H9 (cell line): Measurements from ENCODE around the gene SLC35E3. TPM values are rescaled to one million over a fixed set of nuclear protein-coding genes. Genes with fewer than 3 reads are reported as not detected.

ENCODE experiments used
- DNase-seq: peaks from one replicate; pipeline ENCODE4 v3.0.0-alpha.2; 2017
- H2AFZ ChIP-seq: one replicate; pipeline ENCODE4 v1.6.1; 2013; ENCODE audit warnings: mild to moderate bottlenecking, low read length, control low read depth, moderate library complexity
- H2AK5ac ChIP-seq: 2 replicates; pipeline ENCODE4 v1.6.1; 2013; ENCODE audit warnings: low read length, control low read depth, mixed read lengths; ENCODE audit not compliant: insufficient read length
- H2BK120ac ChIP-seq: one replicate; pipeline ENCODE4 v1.6.1; 2013; ENCODE audit warnings: low read depth, mild to moderate bottlenecking, low read length, control low read depth, inconsistent platforms; ENCODE audit not compliant: poor library complexity, severe bottlenecking
- H2BK12ac ChIP-seq: 2 replicates; pipeline ENCODE4 v1.6.1; 2013; ENCODE audit warnings: low read length, control low read depth, mixed read lengths, low read depth; ENCODE audit not compliant: insufficient read length
- H2BK15ac ChIP-seq: 2 replicates; pipeline ENCODE4 v1.6.1; 2013; ENCODE audit warnings: low read depth, low read length, control low read depth
- H2BK20ac ChIP-seq: one replicate; pipeline ENCODE4 v1.6.1; 2013; ENCODE audit warnings: low read depth, mild to moderate bottlenecking, low read length, control low read depth, inconsistent platforms; ENCODE audit not compliant: poor library complexity, severe bottlenecking
- H2BK5ac ChIP-seq: 2 replicates; pipeline ENCODE4 v1.6.1; 2013; ENCODE audit warnings: low read length, control low read depth, mixed read lengths; ENCODE audit not compliant: insufficient read length
- H3K14ac ChIP-seq: 2 replicates; pipeline ENCODE4 v1.6.1; 2013; ENCODE audit warnings: low read length, control low read depth; ENCODE audit not compliant: insufficient read depth
- H3K18ac ChIP-seq: 2 replicates; pipeline ENCODE4 v1.6.1; 2013; ENCODE audit warnings: low read depth, mild to moderate bottlenecking, mixed read lengths, low read length, control low read depth; ENCODE audit not compliant: insufficient read length
- H3K23ac ChIP-seq: 2 replicates; pipeline ENCODE4 v1.6.1; 2013; ENCODE audit warnings: low read length, control low read depth, mixed read lengths, low read depth; ENCODE audit not compliant: insufficient read length
- H3K23me2 ChIP-seq: 2 replicates; pipeline ENCODE4 v1.6.1; 2013; ENCODE audit warnings: low read depth, mild to moderate bottlenecking, mixed read lengths, low read length, control low read depth; ENCODE audit not compliant: insufficient read length, poor library complexity, severe bottlenecking
- H3K27ac ChIP-seq: 2 replicates; pipeline ENCODE4 v1.5.1; 2013; ENCODE audit warnings: low read length, control low read depth, mixed read lengths, low read depth; ENCODE audit not compliant: insufficient read length
- H3K27me3 ChIP-seq: 2 replicates; pipeline ENCODE4 v1.6.1; 2013; ENCODE audit warnings: low read length, control low read depth, inconsistent platforms; ENCODE audit not compliant: insufficient read depth
- H3K4ac ChIP-seq: 2 replicates; pipeline ENCODE4 v1.6.1; 2013; ENCODE audit warnings: low read depth, mild to moderate bottlenecking, control low read depth, inconsistent platforms, low read length, moderate library complexity
- H3K4me1 ChIP-seq: 2 replicates; pipeline ENCODE4 v1.6.1; 2013; ENCODE audit warnings: low read length, control low read depth, inconsistent platforms; ENCODE audit not compliant: insufficient read depth
- H3K4me2 ChIP-seq: 2 replicates; pipeline ENCODE4 v1.6.1; 2013; ENCODE audit warnings: low read length, control low read depth, mixed read lengths; ENCODE audit not compliant: insufficient read length, insufficient read depth
- H3K56ac ChIP-seq: 2 replicates; pipeline ENCODE4 v1.6.1; 2013; ENCODE audit warnings: low read depth, mild to moderate bottlenecking, mixed read lengths, low read length, control low read depth; ENCODE audit not compliant: insufficient read length
- H3K79me1 ChIP-seq: 2 replicates; pipeline ENCODE4 v1.6.1; 2013; ENCODE audit warnings: low read depth, mild to moderate bottlenecking, moderate library complexity, low read length, control low read depth, inconsistent platforms; ENCODE audit not compliant: insufficient read depth, poor library complexity, severe bottlenecking
- H3K79me2 ChIP-seq: 2 replicates; pipeline ENCODE4 v1.6.1; 2013; ENCODE audit warnings: low read length, control low read depth, inconsistent platforms; ENCODE audit not compliant: insufficient read depth
- H3K9ac ChIP-seq: 2 replicates; pipeline ENCODE4 v1.6.1; 2013; ENCODE audit warnings: low read length, control low read depth, mixed read lengths; ENCODE audit not compliant: insufficient read length; ENCODE audit errors: extremely low read depth
- H3K9me3 ChIP-seq: one replicate; pipeline ENCODE4 v1.6.1; 2013; ENCODE audit warnings: low read depth, low read length, inconsistent platforms; ENCODE audit not compliant: control insufficient read depth
- H3T11ph ChIP-seq: one replicate; pipeline ENCODE4 v1.6.1; 2013; ENCODE audit warnings: mild to moderate bottlenecking, low read length, control low read depth, inconsistent platforms
- H4K20me1 ChIP-seq: one replicate; pipeline ENCODE4 v1.6.1; 2013; ENCODE audit not compliant: control insufficient read depth, insufficient read length, insufficient read depth
- H4K5ac ChIP-seq: 2 replicates; pipeline ENCODE4 v1.6.1; 2013; ENCODE audit warnings: low read depth, mild to moderate bottlenecking, mixed read lengths, low read length, control low read depth; ENCODE audit not compliant: insufficient read length
- H4K8ac ChIP-seq: replicated peaks from 2 replicates; pipeline ENCODE4 v1.6.1; 2013; ENCODE audit warnings: low read length, control low read depth, mixed read lengths, low read depth; ENCODE audit not compliant: insufficient read length
- H4K91ac ChIP-seq: 2 replicates; pipeline ENCODE4 v1.6.1; 2013; ENCODE audit warnings: low read depth, mild to moderate bottlenecking, moderate library complexity, mixed read lengths, low read length, control low read depth; ENCODE audit not compliant: insufficient read length
- H3K27ac Mint-ChIP-seq, 3 experiments: 2 replicates in 2 of 3; 3 replicates in 1 of 3; pipeline ENCODE4 v1.8.0; 2020 to 2021; ENCODE audit warnings: mixed read lengths in 3 of 3, mild to moderate bottlenecking in 1 of 3, moderate library complexity in 1 of 3
- H3K27me3 Mint-ChIP-seq: 2 replicates; pipeline ENCODE4 v1.8.0; 2021; ENCODE audit warnings: low read depth, mild to moderate bottlenecking, moderate library complexity, mixed read lengths
- H3K36me3 Mint-ChIP-seq, 3 experiments: 2 replicates in 2 of 3; 3 replicates in 1 of 3; pipeline ENCODE4 v1.8.0; 2020 to 2021; ENCODE audit warnings: low read depth in 3 of 3, mixed read lengths in 3 of 3; ENCODE audit not compliant: insufficient read depth in 1 of 3
- H3K4me1 Mint-ChIP-seq, 2 experiments: 2 replicates each; pipeline ENCODE4 v1.8.0; 2020; ENCODE audit warnings: mixed read lengths in 2 of 2
- H3K4me3 Mint-ChIP-seq, 2 experiments: 2 replicates in 1 of 2; 3 replicates in 1 of 2; pipeline ENCODE4 v1.8.0; 2020 to 2021; ENCODE audit warnings: mild to moderate bottlenecking in 2 of 2, mixed read lengths in 2 of 2, moderate library complexity in 1 of 2
- H3K9me3 Mint-ChIP-seq, 2 experiments: 2 replicates in 1 of 2; 3 replicates in 1 of 2; pipeline ENCODE4 v1.8.0; 2020; ENCODE audit warnings: mild to moderate bottlenecking in 2 of 2, mixed read lengths in 2 of 2, moderate library complexity in 1 of 2
- WGBS: extraction: QIAGEN DNeasy Blood & Tissue Kit; methylation state at CpG from one replicate; pipeline ENCODE4 v1.1.7; 2013; ENCODE audit warnings: missing lambda C conversion rate, low lambda C conversion rate, mixed read lengths; ENCODE audit not compliant: insufficient read length; ENCODE audit errors: extremely low coverage; 5-methylcytosine and 5-hydroxymethylcytosine counted together
- total RNA-seq: library from RNA; stranded (reverse); gene quantifications from 2 replicates; pipeline ENCODE4 v1.2.1, GENCODE V29; 2021
- TF ChIP-seq, protein P1 (sequence below): fragments of 200-600 bp; sonication (generic); conservative IDR thresholded peaks from 3 replicates; pipeline ENCODE4 v1.8.0; 2021; ENCODE audit warnings: antibody characterized with exemption, mild to moderate bottlenecking

Gene SLC35E3
- total RNA-seq, 1 experiment from 2014 or later, result 17.9 TPM

DNA sequence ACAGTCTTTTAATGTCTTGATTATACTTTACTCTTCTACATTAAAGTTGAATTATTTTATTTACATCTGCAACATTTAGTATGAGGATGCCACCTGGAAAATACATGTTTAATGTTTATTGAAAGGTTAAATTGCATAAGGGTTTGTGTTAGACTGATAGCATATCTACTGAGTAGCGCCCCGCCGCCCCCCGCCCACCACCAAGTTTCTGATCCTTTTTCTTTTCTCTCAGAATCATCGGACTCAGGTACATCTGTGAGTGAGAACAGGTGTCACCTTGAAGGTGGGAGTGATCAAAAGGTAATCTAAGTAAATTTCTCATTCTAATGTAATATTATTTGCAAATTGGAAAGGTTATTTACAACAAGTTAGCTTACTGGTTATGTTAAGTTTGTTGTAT, 78.2 kb downstream of the SLC35E3 start:
- no peak overlapping the region for H2BK5ac ChIP-seq
- no peaks in the 10 kb centered on the region for H4K20me1 ChIP-seq
- Mint-ChIP-seq H3K27me3 (no peaks in the 10 kb centered on the region), H3K27ac (no peak overlapping the region), H3K9me3 (no peaks in the 10 kb centered on the region), H3K4me3 (no peak overlapping the region), H3K36me3 (peaks cover 25 to 92% (median 77%) of the 10 kb centered on the region in 3 experiments; a peak in 6 of 7 replicates), H3K4me1 (no peaks in the 10 kb centered on the region)
- WGBS, result no CpG with 5 or more reads among the region's 5 CpGs
- no peaks in the 10 kb centered on the region for H3K27me3 ChIP-seq
- no peak overlapping the region for H4K5ac ChIP-seq
- no peaks in the 10 kb centered on the region for H3K79me1 ChIP-seq
- H3K23me2 ChIP-seq, result no peaks in the 10 kb centered on the region
- H4K8ac ChIP-seq, result no peak overlapping the region
- H3T11ph ChIP-seq, result no peak overlapping the region
- H3K4me1 ChIP-seq, result no peaks in the 10 kb centered on the region
- H3K4me2 ChIP-seq, result no peak overlapping the region
- no peak overlapping the region for H3K9ac ChIP-seq
- no peak overlapping the region for H2BK120ac ChIP-seq
- no peak overlapping the region for H4K91ac ChIP-seq
- H3K27ac ChIP-seq, result no peak overlapping the region
- no peak for DNase-seq
- H2BK20ac ChIP-seq, result no peak overlapping the region
- no peak overlapping the region for H2BK15ac ChIP-seq
- TF ChIP-seq, protein P1, sequence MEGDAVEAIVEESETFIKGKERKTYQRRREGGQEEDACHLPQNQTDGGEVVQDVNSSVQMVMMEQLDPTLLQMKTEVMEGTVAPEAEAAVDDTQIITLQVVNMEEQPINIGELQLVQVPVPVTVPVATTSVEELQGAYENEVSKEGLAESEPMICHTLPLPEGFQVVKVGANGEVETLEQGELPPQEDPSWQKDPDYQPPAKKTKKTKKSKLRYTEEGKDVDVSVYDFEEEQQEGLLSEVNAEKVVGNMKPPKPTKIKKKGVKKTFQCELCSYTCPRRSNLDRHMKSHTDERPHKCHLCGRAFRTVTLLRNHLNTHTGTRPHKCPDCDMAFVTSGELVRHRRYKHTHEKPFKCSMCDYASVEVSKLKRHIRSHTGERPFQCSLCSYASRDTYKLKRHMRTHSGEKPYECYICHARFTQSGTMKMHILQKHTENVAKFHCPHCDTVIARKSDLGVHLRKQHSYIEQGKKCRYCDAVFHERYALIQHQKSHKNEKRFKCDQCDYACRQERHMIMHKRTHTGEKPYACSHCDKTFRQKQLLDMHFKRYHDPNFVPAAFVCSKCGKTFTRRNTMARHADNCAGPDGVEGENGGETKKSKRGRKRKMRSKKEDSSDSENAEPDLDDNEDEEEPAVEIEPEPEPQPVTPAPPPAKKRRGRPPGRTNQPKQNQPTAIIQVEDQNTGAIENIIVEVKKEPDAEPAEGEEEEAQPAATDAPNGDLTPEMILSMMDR, result no peak
- H3K4ac ChIP-seq, result no peak overlapping the region
- H3K14ac ChIP-seq, result no peak overlapping the region
- no peak overlapping the region for H3K56ac ChIP-seq
- no peak overlapping the region for H3K18ac ChIP-seq
- H3K79me2 ChIP-seq, result no peaks in the 10 kb centered on the region
- H2AK5ac ChIP-seq, result no peak overlapping the region
- H3K9me3 ChIP-seq, result no peaks in the 10 kb centered on the region
- H3K23ac ChIP-seq, result no peak overlapping the region
- H2BK12ac ChIP-seq, result no peak overlapping the region
- H2AFZ ChIP-seq, result no peak overlapping the region
